Stimulated activated CD4-positive, alpha-beta T cell treated with anti-CD3 and anti-CD28 coated beads, Interleukin-15, amount 100 ng/mL, for 24 hours (primary cell): ENCODE measurements around the gene STMN3.
"Not testable (repeated sequence)": the region's sequence is repeated elsewhere in the genome, so short reads cannot be mapped to it uniquely, and the experiment has no call there.

Experiments used
- DNase-seq: peaks from one replicate; pipeline ENCODE4 v3.0.0-alpha.2; 2020

STMN3 gene

GRCh38 chr20:63653974-63654668 lies 897 bp upstream of the STMN3 start:
- DNase-seq, result no peak

GRCh38 chr20:63652192-63652980 lies 838 bp downstream of the STMN3 start:
- DNase-seq, result peak; percentile 54

DNA sequence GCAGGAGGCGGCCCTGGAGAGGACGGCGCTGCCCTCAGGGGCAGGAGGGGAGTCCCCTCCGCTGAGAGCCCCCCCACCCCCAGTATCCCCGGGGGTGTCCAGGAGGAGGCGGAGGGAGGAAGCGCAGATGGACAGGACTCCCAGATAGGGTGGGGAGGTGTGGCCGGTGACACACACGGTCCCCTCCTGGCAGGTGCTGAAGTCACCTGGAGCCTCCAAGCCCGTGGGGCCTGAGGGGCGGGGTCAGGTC lies 1.4 kb downstream of the STMN3 start:
- DNase-seq, result no peak

DNA sequence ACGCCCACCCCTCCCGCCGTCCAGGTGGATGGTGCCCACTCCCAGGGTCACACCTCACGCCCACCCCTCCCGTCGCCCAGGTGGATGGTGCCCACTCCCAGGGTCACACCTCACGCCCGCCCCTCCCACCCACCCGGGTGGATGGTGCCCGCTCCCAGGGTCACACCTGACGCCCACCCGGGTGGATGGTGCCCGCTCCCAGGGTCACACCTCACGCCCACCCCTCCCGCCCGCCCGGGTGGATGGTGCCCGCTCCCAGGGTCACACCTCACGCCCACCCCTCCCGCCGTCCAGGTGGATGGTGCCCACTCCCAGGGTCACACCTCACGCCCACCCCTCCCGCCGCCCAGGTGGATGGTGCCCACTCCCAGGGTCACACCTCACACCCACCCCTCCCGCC lies 2.7 kb downstream of the STMN3 start:
- not testable (repeated sequence) for DNase-seq

DNA sequence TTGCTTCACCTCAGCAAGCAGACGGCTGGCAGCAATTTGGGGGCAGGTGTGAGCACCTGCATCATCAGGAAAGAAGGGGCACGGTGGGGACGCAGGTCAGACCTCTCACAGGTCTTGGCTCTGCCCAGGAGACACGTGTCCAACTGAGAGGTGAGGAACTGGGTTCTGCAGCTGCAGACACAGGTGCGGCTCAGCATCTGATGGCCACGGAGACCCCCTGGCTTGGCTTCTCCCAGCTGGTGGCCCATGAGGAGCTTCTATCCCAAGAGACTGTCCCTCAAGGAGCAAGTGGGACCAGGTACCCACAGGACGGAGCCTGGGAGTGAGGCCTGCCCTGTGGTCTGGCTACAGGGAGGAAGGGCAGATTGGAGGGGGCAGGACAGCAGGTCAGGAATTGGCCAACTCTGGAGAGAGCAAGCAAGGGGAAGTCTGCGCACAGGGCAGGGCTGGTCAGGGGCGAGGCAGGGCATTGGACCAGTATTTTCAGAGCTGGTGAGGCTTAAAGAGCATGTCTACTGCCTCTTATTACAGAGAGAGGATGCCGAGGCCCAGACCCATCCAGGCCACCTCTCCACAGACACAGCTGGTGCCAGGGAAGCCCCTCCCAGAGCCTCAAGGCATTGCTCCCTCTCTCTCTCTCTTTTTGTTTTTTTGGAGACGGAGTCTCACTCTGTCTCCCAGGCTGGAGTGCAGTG lies 4.2 kb downstream of the STMN3 start:
- no peak for DNase-seq

- no peak for DNase-seq
Measured at GRCh38 chr20:63648190-63648589, 5.0 kb downstream of the STMN3 start.

DNA sequence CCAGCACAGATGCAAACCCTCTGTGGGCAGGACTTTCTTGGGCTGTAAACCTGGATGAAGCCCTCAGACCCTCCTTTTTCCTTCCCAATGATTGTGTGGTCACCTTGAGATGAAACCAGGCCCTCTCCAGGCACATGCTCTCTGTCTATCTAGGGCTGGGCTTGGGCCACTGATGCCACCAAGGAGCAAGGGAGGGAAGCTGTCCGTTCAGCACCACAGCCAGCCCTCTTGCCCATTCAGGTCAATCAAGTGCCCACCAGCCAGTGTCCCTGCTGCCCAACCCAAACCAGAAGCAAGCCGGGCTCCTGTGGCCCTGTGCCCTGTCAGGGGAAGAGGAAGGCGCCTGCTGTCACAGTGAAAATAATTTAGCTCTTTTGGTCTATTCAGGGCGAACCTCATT lies 8.0 kb downstream of the STMN3 start:
- DNase-seq, result no peak

DNA sequence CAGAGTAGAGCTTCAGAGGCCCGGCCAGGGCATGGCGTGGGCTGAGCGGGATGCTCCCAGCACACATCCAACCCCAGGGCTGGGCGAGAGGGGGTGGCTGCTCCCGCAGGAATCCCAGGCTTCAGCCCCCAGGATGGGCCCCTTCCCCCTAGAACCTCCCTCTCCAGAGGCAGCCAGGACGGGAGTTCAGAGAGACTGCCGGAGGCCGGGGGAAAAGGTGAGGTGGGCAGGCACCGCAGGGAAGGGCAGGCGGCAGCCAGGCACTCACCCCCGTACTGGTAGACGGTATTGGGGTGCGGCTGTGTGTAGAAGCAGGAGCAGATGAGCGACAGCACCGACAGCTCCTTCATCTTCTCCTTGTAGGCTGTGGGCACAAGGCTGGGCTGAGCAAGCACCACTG lies 9.3 kb downstream of the STMN3 start:
- no peak for DNase-seq

DNA sequence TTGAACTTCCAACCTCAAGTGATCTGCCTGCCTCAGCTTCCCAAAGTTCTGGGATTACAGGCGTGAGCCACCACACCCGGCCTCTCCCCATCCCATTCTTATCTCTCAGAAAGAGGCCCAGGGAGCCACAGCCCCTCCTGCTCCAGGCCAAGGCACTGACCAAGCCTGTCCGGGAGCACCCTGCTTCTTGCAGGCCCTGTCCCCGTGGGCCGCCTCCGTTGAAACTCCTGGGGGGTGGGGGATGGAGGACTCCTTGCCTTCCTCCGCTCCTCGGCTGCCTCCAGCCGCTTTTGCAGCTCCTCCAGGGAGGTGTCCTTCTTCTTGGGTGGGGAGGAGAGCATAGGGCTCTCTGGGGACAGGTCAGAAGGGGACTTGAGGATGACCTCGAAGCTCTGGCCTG lies 9.7 kb downstream of the STMN3 start:
- no peak for DNase-seq

DNA sequence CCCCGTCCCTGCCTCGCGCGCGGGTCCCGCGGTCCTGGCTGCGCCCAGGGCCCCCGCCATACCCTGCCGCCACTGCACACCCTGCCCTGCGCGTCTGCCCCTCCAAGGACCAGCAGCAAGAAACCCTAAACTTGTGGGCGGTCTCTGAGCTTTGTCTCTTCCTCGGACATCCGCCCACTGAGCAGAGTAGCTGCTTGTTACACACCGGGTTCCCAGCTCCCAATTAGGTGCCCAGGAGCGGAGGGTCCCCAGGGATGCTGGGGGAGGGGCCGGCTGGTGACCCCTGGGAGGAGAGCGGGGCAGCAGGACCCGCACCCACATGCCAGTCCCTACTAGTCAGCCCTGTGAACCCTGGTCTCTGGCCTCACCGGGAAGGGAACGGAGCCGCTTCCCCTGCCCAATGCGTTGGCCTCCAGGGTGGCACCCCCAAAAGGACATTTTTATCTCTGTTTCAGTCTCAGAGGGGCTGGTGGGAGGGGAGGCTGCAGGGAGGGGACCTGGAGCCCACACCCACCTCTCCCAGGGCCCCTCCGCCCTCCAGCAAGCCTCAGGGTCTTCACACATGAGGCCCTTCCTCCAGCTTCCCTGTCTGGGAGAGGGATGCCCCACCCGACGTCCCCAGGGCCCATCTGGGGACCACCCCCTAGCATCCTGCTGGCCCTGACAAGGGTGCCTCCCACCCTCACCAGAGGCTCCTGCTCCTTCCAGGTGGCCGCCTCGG lies 10.5 kb downstream of the STMN3 start:
- no peak for DNase-seq

- peak; percentile 98 for DNase-seq
Measured at GRCh38 chr20:63641792-63642523, 11.3 kb downstream of the STMN3 start.

- peak; percentile 67 for DNase-seq
Measured at GRCh38 chr20:63641146-63641791, 12.0 kb downstream of the STMN3 start.

DNA sequence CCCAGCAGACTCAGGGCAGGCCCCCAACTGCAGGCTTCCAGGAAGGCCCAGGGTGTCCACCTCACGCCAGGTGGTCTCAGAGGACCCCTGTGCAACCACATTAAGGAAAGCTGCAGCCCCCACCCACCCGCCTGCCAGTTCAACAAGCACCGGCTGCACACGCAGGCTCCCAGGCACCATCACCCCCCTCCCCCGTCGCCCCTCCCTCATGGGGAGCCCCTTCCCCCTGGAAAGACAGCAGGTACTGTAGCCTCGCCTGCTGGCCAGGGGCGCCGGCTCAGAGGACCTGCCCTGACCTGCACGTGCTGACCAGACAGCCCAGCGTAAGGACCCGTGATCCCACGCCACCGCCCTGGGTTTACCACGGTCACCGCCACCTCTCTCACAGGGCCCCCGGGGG lies 12.5 kb downstream of the STMN3 start:
- peak; percentile 36 for DNase-seq

- DNase-seq, result no peak
Measured at GRCh38 chr20:63640086-63640485, 13.1 kb downstream of the STMN3 start.

- peak; percentile 76 for DNase-seq
Measured at GRCh38 chr20:63639093-63639975, 13.9 kb downstream of the STMN3 start.

DNA sequence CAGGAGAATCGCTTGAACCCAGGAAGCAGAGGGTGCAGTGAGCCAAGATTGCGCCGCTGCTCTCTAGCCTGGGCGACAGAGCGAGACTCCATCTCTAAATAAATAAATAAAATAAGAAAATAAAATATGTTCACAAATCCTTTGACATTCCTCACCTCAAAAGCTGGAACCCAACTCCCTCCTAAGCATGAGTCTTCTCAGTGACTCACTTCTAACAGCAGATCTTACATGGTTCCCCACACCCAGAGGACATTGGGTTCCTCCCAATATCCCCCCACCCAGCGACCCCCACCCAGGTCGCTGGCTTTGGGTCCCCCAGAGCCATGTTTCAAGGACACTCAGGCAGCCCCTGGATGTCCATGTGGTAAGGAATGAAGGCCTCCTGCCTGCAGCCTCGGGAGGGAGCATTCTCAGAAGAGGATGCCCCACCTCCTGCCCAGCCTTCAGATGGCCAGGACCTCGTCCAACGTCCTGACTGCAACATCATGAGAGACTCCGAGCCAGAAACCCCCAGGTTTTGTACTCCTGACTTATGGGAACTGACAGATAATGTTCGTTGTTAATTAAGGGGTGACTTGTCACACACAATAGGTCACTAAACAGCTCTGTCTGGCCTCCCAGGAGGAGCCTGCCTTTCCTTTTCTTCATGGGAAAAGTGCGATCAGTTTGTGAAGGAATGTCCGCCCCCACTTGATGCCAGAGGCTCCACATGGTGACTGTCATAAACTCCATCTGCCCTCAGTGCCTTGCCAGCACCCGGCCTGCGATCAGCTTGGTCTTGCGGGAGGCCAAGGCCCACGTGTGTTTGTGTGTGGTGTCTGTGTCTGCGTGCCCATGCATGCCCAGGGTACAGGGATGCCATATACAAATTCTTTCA lies 16.2 kb downstream of the STMN3 start:
- no peak for DNase-seq

- peak; percentile 76 for DNase-seq
Measured at GRCh38 chr20:63635431-63636141, 17.6 kb downstream of the STMN3 start.

GRCh38 chr20:63633732-63634131 lies 19.5 kb downstream of the STMN3 start:
- DNase-seq, result no peak

GRCh38 chr20:63631426-63631825 lies 21.8 kb downstream of the STMN3 start:
- not testable (repeated sequence) for DNase-seq
